Motor neuron (in vitro differentiated cells): ENCODE data around the gene LRRC8B. TPM values are rescaled to one million over a fixed set of nuclear protein-coding genes. Genes with fewer than 3 reads are reported as not detected.
"Not testable (repeated sequence)": the region's sequence is repeated elsewhere in the genome, so short reads cannot be mapped to it uniquely, and the experiment has no call there.

Experiments used
- ATAC-seq, 8 experiments: fragments of 200-7000 bp; cut with Tn5 transposase; replicated peaks in 6 of 8; 2 replicates each; pipeline ENCODE4 v1.8.0; 2021; ENCODE audit warnings: mild to moderate bottlenecking in 8 of 8, moderate library complexity in 8 of 8
- H3K27ac ChIP-seq, 2 donors: fragments of 250-450 bp; sonication (Bioruptor Pico); 2 replicates each; pipeline ENCODE4 v1.9.0; 2021; ENCODE audit warnings: antibody characterized with exemption in 2 of 2, mild to moderate bottlenecking in 2 of 2, moderate library complexity in 1 of 2
- H3K4me1 ChIP-seq, 2 donors: fragments of 250-450 bp; sonication (Bioruptor Pico); replicated peaks in 1 of 2; 2 replicates each; pipeline ENCODE4 v1.6.1; 2021; ENCODE audit warnings: antibody characterized with exemption in 2 of 2, mild to moderate bottlenecking in 2 of 2, moderate library complexity in 1 of 2
- H3K4me3 ChIP-seq, 5 donors: fragments of 250-450 bp; sonication (Bioruptor Pico); 2 replicates each; pipeline ENCODE4 v1.9.0; 2021; ENCODE audit warnings: antibody characterized with exemption in 5 of 5, mild to moderate bottlenecking in 5 of 5, moderate library complexity in 4 of 5
- WGBS, 10 experiments: fragments of 450-650 bp; shearing (Covaris generic); methylation state at CpG; one replicate each; pipeline ENCODE4 v1.0.0; 2022; 5-methylcytosine and 5-hydroxymethylcytosine counted together
- in situ Hi-C, 9 experiments: fragments of 400-800 bp; cut with MboI; loops; one replicate each; pipeline ENCODE4 v1.15.0; 2021; ENCODE audit warnings: low sequenced_read_pairs in 9 of 9, low pct_unique_long_range_greater_than_20kb in 2 of 9; ENCODE audit not compliant: unreplicated experiment in 9 of 9
- total RNA-seq, 8 experiments: library from RNA; unstranded; fragments of 300-600 nt; gene quantifications; 2 replicates each; pipeline versions ENCODE4 v1.2.3 to v1.2.4, GENCODE V29; 2022

LRRC8B gene
- total RNA-seq, 8 experiments from 2014 or later: 4.2 to 37.3 (median 16.5) TPM

GRCh38 chr1:89624314-89624713 is 99.7 kb downstream of the LRRC8B start:
- WGBS, 10 experiments: 86 to 100% (median 100%) methylated on average over 1 of the region's 1 CpG; no CpG with 5 or more reads in 3 of the 10 experiments
- no peaks in the 10 kb centered on the region for H3K4me1 ChIP-seq
- no peak overlapping the region for H3K27ac ChIP-seq
- no peak for ATAC-seq
- in situ Hi-C loops: loop anchor here in 1 of 9 experiments (25.0 kb wide), 1 partner anchor 112 kb away; the partner anchor contains the start of gene LRRC8B
- H3K4me3 ChIP-seq: no peak overlapping the region

GRCh38 chr1:89624715-89625323 is 100.2 kb downstream of the LRRC8B start:
- ATAC-seq: no peak
- no peak overlapping the region for H3K27ac ChIP-seq
- in situ Hi-C loops: loop anchor here in 5 of 9 experiments (25.0 kb wide), 3 partner anchors 113 to 362 kb away; partner anchors contain the start of genes ZNF326 (in 3 of the 5) and LRRC8B (in 1 of the 5)
- H3K4me1 ChIP-seq: no peaks in the 10 kb centered on the region
- H3K4me3 ChIP-seq: no peak overlapping the region
- WGBS, 10 experiments: 65 to 92% (median 88%) methylated on average over 1 to 4 of the region's 4 CpGs; no CpG with 5 or more reads in 1 of the 10 experiments

GRCh38 chr1:89627596-89627962 is 103.0 kb downstream of the LRRC8B start:
- no peak for ATAC-seq
- peaks cover 3 to 5% of the 10 kb centered on the region in 2 donors for H3K4me1 ChIP-seq
- in situ Hi-C loops: loop anchor here in 4 of 9 experiments (25.0 kb wide), 2 partner anchors 135 to 360 kb away; partner anchors contain the start of gene ZNF326 (in 3 of the 4)
- no peak overlapping the region for H3K4me3 ChIP-seq
- H3K27ac ChIP-seq: no peak overlapping the region

GRCh38 chr1:89629146-89629545 is 104.5 kb downstream of the LRRC8B start:
- WGBS, 10 experiments: 40 to 92% (median 76%) methylated on average over 1 to 2 of the region's 2 CpGs; no CpG with 5 or more reads in 1 of the 10 experiments
- Histone ChIP-seq H3K27ac (no peak overlapping the region), H3K4me1 (peaks cover 5% of the 10 kb centered on the region in 2 donors), H3K4me3 (no peak overlapping the region)
- in situ Hi-C loops: loop anchor here in 4 of 9 experiments (25.0 kb wide), 2 partner anchors 133 to 358 kb away; partner anchors contain the start of gene ZNF326 (in 3 of the 4)
- ATAC-seq: no peak

DNA sequence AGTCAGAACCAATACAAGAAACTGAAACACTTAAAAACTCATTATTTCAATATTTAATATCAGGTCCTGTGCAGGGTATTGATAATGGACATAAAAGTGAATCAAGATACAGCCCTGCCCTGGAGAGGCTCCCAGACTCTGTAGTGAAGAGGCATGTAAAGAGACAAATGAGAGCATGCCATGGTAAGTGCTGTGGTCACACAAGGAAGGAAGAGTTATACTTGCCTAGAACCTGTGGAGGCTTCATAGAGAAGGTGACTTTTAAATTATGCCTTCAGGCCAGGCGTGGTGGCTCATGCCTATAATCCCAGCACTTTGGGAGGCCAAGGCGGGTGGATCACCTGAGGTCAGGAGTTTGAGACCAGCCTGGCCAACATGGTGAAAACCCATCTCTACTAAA is 105.0 kb downstream of the LRRC8B start:
- in situ Hi-C loops: loop anchor here in 4 of 9 experiments (25.0 kb wide), 2 partner anchors 133 to 358 kb away; partner anchors contain the start of gene ZNF326 (in 3 of the 4)
- not testable (repeated sequence) for H3K4me1 ChIP-seq, H3K27ac ChIP-seq, H3K4me3 ChIP-seq, ATAC-seq
- WGBS, 10 experiments: 60 to 100% (median 90%) methylated on average over 1 to 2 of the region's 2 CpGs; no CpG with 5 or more reads in 3 of the 10 experiments

DNA sequence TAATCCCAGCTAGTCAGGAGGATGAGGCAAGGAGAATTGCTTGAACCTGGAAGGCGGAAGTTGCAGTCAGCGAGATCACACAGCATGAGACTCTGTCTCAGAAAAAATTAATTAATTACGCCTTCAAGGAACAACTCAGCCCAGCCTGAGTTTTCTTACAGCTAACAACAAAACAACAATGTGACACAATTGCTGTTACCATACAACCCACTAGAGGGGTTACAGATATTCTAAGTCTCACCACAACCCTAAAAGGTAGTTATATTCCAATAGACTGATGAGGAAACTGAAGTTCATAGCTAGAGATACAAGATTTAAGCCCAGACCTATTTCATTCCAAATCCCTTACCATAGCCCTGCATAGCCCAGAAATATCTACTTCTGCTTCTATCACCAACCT is 105.4 kb downstream of the LRRC8B start:
- in situ Hi-C loops: loop anchor here in 5 of 9 experiments (10.0 to 25.0 kb wide), 3 partner anchors 132 to 357 kb away; partner anchors contain the start of gene ZNF326 (in 3 of the 5)
- 92 to 100% (median 97%) methylated on average over 2 to 3 of the region's 3 CpGs; no CpG with 5 or more reads in 2 of the 10 experiments for WGBS, 10 experiments
- H3K4me3 ChIP-seq: no peak overlapping the region
- no peak overlapping the region for H3K27ac ChIP-seq
- ATAC-seq: no peak
- peaks cover 5 to 8% of the 10 kb centered on the region in 2 donors for H3K4me1 ChIP-seq

DNA sequence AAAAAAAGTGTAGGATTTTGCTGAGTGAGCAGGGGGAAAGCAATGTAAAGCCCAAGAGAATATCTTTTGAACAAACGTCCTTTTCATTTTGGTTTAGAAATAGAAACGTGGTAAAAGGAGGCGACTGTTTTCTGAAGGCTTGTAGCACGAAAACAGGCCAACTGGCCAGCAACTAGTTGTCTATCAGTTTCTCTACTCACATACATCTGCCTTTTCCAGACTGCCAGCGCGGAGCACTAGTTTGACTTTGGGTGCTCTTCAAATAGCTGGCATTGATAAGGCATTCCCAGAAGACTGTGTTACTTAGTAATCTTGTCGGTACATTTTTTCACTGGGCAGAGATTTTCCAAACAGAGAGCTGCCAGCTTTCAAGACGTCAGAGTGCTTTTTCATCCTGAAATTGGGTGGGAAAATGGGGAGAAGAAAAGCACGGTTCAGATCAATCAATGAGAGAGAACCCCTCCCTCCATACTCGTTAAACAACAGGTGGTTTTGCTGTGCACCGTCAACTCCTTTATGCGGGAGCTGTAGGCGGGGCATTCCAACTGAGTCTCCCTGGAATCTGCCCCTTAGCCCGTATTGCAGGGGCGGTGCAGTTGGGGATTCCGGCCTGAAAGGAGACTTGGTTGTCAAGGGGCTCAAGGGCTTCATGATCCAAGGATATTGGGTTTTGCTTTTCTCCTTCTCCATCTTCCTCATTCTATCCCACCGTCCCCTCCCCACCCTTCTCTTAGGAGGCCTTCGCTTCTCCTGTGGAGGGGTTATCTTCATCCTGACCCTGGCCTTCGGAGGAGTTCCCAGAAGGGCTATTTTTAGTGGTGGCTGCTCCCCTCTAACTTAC is 107.4 kb downstream of the LRRC8B start:
- 20 to 100% (median 35%) methylated on average over 1 to 16 of the region's 19 CpGs for WGBS, 10 experiments
- Histone ChIP-seq H3K4me1 (peaks cover 5 to 8% of the 10 kb centered on the region in 2 donors), H3K27ac (peak overlapping the region in 1 of 2 donors; percentile 45), H3K4me3 (peak overlapping the region; percentile 65 to 85 (median 75))
- in situ Hi-C loops: loop anchor here in 5 of 9 experiments (10.0 to 25.0 kb wide), 3 partner anchors 130 to 355 kb away; partner anchors contain the start of gene ZNF326 (in 3 of the 5)
- peak in 4 of 8 experiments; percentile 1 to 8 (median 4) for ATAC-seq

GRCh38 chr1:89632657-89633247 is 108.1 kb downstream of the LRRC8B start, which contains the start of gene LRRC8C:
Gene LRRC8C, plus strand, starts transcription at chr1:89633120. Its CDS starts 53,354 bp downstream, at chr1:89686474.
- in situ Hi-C loops: loop anchor here in 5 of 9 experiments (10.0 to 25.0 kb wide), 3 partner anchors 130 to 355 kb away; partner anchors contain the start of gene ZNF326 (in 3 of the 5)
- Histone ChIP-seq H3K27ac (peak within 1 kb of the TSS; percentile 27 to 55), H3K4me1 (peaks cover 5 to 8% of the 10 kb centered on the region in 2 donors), H3K4me3 (peak within 1 kb of the TSS; percentile 65 to 85 (median 75))
- 0% methylated on average over 5 to 7 of the region's 76 CpGs; no CpG with 5 or more reads in 8 of the 10 experiments for WGBS, 10 experiments
- peak; percentile 90 to 96 (median 92) for ATAC-seq

DNA sequence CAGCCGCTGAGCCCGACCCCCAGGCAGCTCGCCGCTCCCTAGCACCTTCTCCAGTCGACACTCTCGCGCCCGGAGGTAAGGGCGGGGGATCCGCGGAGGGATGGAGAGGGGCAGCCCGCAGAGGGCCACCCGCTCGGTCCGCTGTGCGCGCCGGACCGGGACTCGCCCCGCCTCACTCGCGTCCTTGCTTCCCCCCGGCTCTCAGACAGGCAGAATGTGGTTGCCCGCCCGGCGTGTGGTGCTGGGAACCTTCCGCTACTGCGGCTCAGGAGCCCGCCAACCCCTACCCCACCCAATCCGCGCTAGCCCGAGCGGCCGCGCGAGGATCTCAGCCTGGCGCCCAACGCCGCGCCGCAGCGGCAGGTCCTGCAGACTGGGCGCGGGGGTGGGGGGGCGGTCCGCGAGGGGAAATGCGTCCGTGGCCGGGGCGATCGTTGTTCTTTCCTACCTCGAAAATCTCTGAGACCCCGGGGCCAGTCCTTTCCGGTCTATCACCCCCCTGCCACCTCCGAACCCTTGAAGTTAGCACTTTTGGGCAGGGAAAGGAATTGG is 108.7 kb downstream of the LRRC8B start:
- peak overlapping the region; percentile 16 to 55 for H3K27ac ChIP-seq
- peak; percentile 52 to 75 (median 68) for ATAC-seq
- WGBS, 10 experiments: no CpG with 5 or more reads among the region's 57 CpGs
- H3K4me1 ChIP-seq: peaks cover 5 to 8% of the 10 kb centered on the region in 2 donors
- H3K4me3 ChIP-seq: peak overlapping the region; percentile 65 to 85 (median 75)
- in situ Hi-C loops: loop anchor here in 5 of 9 experiments (10.0 to 25.0 kb wide), 3 partner anchors 129 to 354 kb away; partner anchors contain the start of gene ZNF326 (in 3 of the 5)

GRCh38 chr1:89633800-89634625 is 109.4 kb downstream of the LRRC8B start:
- no peak for ATAC-seq
- Histone ChIP-seq H3K4me1 (peaks cover 5 to 8% of the 10 kb centered on the region in 2 donors), H3K27ac (no peak overlapping the region), H3K4me3 (peak overlapping the region; percentile 65 to 85 (median 75))
- WGBS, 10 experiments: 0 to 78% (median 18%) methylated on average over 1 to 26 of the region's 32 CpGs
- in situ Hi-C loops: loop anchor here in 5 of 9 experiments (10.0 to 25.0 kb wide), 3 partner anchors 128 to 353 kb away; partner anchors contain the start of gene ZNF326 (in 3 of the 5)
